Brain microvascular endothelial cell (primary cell): ENCODE measurements around the gene TMEM86B.
"Not testable (repeated sequence)": the region's sequence is repeated elsewhere in the genome, so short reads cannot be mapped to it uniquely, and the experiment has no call there.

Source experiments
- DNase-seq: peaks from one replicate; pipeline ENCODE4 v3.0.0-alpha.2; 2020
- H3K27ac ChIP-seq: fragments of 250-450 bp; sonication (Bioruptor Pico); 2 replicates; pipeline ENCODE4 v1.5.1; 2020; ENCODE audit warnings: mild to moderate bottlenecking, moderate library complexity
- H3K27me3 ChIP-seq: fragments of 250-450 bp; sonication (Bioruptor Pico); replicated peaks from 2 replicates; pipeline ENCODE4 v1.5.1; 2020; ENCODE audit warnings: mild to moderate bottlenecking
- H3K36me3 ChIP-seq: fragments of 250-450 bp; sonication (Bioruptor Pico); replicated peaks from 2 replicates; pipeline ENCODE4 v1.5.1; 2020; ENCODE audit warnings: mild to moderate bottlenecking
- H3K4me3 ChIP-seq: 2 replicates; pipeline ENCODE4 v1.5.1; 2011; ENCODE audit warnings: low read depth, mild to moderate bottlenecking, control low read depth, low read length, moderate library complexity
- in situ Hi-C: cut with HindIII; loops from 2 replicates; pipeline ENCODE4 v1.10.0; 2017; ENCODE audit warnings: low sequenced_read_pairs, low pct_ligation_motif_present
- TF ChIP-seq, protein P1 (sequence below): IDR thresholded peaks from 2 replicates; pipeline ENCODE4 v1.5.1; 2011; ENCODE audit warnings: low read depth, mild to moderate bottlenecking, moderate library complexity, low read length, control low read depth, inconsistent platforms; ENCODE audit errors: missing control alignments

Gene TMEM86B

DNA sequence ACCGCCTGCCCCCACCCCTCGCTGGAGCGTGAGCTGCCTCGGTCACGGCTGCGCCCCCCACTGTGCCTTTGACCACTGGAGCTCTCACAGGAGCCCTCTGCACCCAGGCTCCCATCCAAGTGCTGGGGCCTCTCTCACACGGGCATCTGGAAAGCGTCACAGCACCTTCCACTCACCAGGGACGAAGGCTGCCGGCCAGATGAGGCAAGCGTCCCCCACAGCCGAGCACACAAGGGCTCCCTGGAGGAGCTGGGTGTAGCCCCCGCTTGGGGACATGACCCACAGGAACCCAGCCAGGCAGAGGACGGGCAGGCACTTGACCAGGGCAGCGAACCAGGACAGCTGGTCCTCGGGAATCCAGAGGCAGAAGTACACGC, 560 bp downstream of the TMEM86B start:
- in situ Hi-C loops, result no loop called here
- DNase-seq, result no peak

GRCh38 chr19:55227241-55228014, 1.1 kb downstream of the TMEM86B start:
- Histone ChIP-seq H3K27me3 (no peaks in the 10 kb centered on the region), H3K4me3 (no peak overlapping the region), H3K36me3 (peaks cover 42% of the 10 kb centered on the region), H3K27ac (no peak overlapping the region)
- TF ChIP-seq, protein P1, sequence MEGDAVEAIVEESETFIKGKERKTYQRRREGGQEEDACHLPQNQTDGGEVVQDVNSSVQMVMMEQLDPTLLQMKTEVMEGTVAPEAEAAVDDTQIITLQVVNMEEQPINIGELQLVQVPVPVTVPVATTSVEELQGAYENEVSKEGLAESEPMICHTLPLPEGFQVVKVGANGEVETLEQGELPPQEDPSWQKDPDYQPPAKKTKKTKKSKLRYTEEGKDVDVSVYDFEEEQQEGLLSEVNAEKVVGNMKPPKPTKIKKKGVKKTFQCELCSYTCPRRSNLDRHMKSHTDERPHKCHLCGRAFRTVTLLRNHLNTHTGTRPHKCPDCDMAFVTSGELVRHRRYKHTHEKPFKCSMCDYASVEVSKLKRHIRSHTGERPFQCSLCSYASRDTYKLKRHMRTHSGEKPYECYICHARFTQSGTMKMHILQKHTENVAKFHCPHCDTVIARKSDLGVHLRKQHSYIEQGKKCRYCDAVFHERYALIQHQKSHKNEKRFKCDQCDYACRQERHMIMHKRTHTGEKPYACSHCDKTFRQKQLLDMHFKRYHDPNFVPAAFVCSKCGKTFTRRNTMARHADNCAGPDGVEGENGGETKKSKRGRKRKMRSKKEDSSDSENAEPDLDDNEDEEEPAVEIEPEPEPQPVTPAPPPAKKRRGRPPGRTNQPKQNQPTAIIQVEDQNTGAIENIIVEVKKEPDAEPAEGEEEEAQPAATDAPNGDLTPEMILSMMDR, result no peak
- in situ Hi-C loops, result no loop called here
- no peak for DNase-seq

More for the DNA sequence above, 560 bp downstream of the TMEM86B start:
- H3K27me3 ChIP-seq, result no peaks in the 10 kb centered on the region
- no peak overlapping the region for H3K4me3 ChIP-seq
- peaks cover 46% of the 10 kb centered on the region for H3K36me3 ChIP-seq
- TF ChIP-seq, protein P1, result no peak
- H3K27ac ChIP-seq, result no peak overlapping the region

GRCh38 chr19:55226788-55227187, 1.8 kb downstream of the TMEM86B start:
- Histone ChIP-seq H3K4me3 (no peak overlapping the region), H3K36me3 (peaks cover 35% of the 10 kb centered on the region), H3K27me3 (no peaks in the 10 kb centered on the region), H3K27ac (no peak overlapping the region)
- in situ Hi-C loops, result no loop called here
- DNase-seq, result no peak
- TF ChIP-seq, protein P1, result no peak

GRCh38 chr19:55226273-55226672, 2.3 kb downstream of the TMEM86B start:
- H3K36me3 ChIP-seq, result peaks cover 30% of the 10 kb centered on the region
- no peak overlapping the region for H3K4me3 ChIP-seq
- TF ChIP-seq, protein P1, result no peak
- in situ Hi-C loops, result no loop called here
- H3K27ac ChIP-seq, result no peak overlapping the region
- DNase-seq, result no peak
- H3K27me3 ChIP-seq, result no peaks in the 10 kb centered on the region

GRCh38 chr19:55225415-55225958, 3.1 kb downstream of the TMEM86B start:
- Histone ChIP-seq H3K4me3 (no peak overlapping the region), H3K27me3 (no peaks in the 10 kb centered on the region), H3K36me3 (peaks cover 24% of the 10 kb centered on the region), H3K27ac (no peak overlapping the region)
- TF ChIP-seq, protein P1, result no peak
- in situ Hi-C loops, result no loop called here
- no peak for DNase-seq

- peaks cover 18% of the 10 kb centered on the region for H3K36me3 ChIP-seq
- H3K27me3 ChIP-seq, in situ Hi-C loops, H3K27ac ChIP-seq, H3K4me3 ChIP-seq, DNase-seq: not testable (repeated sequence)
These were observed 3.7 kb downstream of the TMEM86B start for GRCh38 chr19:55224679-55225414.
